ENCODE measurements around the gene LRRC23. TPM values are rescaled to one million over a fixed set of nuclear protein-coding genes. Genes with fewer than 3 reads are reported as not detected.

The LRRC23 gene
- polyA plus RNA-seq, 1 donor from 2014 or later, result 20.5 TPM

DNA sequence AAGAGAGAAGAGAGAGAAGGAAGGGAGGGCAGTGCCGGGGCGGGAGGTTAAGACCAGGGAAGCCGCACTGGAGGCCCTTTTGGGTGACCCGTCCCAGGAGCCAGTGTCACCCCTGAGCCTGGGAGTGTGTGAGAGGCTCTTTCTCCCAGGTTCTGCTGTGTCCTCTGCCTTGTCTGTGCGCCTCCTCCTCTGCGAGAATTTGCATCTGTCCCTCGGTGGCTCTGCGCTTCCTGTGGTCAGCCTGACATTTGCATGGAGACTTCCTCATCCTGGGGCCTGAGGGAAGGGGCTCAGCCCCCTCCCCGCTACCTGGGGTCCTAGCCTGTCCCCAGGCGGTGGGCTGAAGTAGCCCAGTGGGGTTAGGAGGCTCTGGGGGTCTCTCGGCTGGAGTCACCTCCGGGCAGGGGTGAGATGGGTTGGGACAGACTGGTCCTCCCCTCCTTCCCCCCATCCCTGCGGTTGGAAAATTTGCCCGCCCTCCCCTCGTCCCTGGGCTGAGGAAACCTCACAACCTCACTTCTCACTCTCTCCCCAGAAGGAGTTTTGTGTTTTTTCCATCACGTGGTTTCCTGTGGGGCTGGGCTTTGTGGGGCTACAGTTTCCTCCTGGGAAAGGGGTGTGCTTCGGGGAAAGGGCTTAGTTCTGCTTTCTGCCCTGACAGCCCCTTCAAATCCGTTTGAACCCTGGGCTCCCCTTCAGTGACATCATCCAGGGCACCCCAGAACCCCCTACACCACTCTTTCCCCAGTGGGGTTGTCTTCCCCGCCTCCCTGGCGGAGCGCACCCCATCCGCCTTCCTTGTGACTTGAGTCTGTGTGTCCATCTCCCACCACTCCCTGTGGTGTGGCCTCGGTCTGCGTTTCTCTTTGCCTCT, 49.1 kb downstream of the LRRC23 start:
- Histone ChIP-seq H3F3A (ENCODE audit: insufficient read depth, low read length, poor library complexity, severe bottlenecking) (no peaks in the 10 kb centered on the region), H4K20me1 (ENCODE audit: insufficient read depth) (no peaks in the 10 kb centered on the region), H3K27ac (ENCODE audit: low read length) (no peak overlapping the region), H3K79me2 (replicated peaks; ENCODE audit: insufficient read depth, low read length) (no peaks in the 10 kb centered on the region), H3K4me3 (ENCODE audit: low read length) (no peak overlapping the region), H3K36me3 (ENCODE audit: insufficient read depth, low read length) (no peaks in the 10 kb centered on the region), H2AFZ (ENCODE audit: low read depth, low read length) (no peak overlapping the region), H3K4me2 (ENCODE audit: low read length) (no peak overlapping the region), H3K9ac (ENCODE audit: low read length) (no peak overlapping the region), H3K9me2 (ENCODE audit: insufficient read depth, low read length) (no peaks in the 10 kb centered on the region), H3K9me3 (ENCODE audit: low read length) (no peaks in the 10 kb centered on the region), H3K27me3 (ENCODE audit: insufficient read depth, low read depth, low read length) (no peaks in the 10 kb centered on the region)
- TF ChIP-seq, protein P1, sequence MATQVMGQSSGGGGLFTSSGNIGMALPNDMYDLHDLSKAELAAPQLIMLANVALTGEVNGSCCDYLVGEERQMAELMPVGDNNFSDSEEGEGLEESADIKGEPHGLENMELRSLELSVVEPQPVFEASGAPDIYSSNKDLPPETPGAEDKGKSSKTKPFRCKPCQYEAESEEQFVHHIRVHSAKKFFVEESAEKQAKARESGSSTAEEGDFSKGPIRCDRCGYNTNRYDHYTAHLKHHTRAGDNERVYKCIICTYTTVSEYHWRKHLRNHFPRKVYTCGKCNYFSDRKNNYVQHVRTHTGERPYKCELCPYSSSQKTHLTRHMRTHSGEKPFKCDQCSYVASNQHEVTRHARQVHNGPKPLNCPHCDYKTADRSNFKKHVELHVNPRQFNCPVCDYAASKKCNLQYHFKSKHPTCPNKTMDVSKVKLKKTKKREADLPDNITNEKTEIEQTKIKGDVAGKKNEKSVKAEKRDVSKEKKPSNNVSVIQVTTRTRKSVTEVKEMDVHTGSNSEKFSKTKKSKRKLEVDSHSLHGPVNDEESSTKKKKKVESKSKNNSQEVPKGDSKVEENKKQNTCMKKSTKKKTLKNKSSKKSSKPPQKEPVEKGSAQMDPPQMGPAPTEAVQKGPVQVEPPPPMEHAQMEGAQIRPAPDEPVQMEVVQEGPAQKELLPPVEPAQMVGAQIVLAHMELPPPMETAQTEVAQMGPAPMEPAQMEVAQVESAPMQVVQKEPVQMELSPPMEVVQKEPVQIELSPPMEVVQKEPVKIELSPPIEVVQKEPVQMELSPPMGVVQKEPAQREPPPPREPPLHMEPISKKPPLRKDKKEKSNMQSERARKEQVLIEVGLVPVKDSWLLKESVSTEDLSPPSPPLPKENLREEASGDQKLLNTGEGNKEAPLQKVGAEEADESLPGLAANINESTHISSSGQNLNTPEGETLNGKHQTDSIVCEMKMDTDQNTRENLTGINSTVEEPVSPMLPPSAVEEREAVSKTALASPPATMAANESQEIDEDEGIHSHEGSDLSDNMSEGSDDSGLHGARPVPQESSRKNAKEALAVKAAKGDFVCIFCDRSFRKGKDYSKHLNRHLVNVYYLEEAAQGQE (IDR thresholded peaks at IDR 0.05; ENCODE audit: borderline replicate concordance), result no peak
- TF ChIP-seq, protein P2, sequence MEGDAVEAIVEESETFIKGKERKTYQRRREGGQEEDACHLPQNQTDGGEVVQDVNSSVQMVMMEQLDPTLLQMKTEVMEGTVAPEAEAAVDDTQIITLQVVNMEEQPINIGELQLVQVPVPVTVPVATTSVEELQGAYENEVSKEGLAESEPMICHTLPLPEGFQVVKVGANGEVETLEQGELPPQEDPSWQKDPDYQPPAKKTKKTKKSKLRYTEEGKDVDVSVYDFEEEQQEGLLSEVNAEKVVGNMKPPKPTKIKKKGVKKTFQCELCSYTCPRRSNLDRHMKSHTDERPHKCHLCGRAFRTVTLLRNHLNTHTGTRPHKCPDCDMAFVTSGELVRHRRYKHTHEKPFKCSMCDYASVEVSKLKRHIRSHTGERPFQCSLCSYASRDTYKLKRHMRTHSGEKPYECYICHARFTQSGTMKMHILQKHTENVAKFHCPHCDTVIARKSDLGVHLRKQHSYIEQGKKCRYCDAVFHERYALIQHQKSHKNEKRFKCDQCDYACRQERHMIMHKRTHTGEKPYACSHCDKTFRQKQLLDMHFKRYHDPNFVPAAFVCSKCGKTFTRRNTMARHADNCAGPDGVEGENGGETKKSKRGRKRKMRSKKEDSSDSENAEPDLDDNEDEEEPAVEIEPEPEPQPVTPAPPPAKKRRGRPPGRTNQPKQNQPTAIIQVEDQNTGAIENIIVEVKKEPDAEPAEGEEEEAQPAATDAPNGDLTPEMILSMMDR (IDR thresholded peaks at IDR 0.05; ENCODE audit: poor library complexity, severe bottlenecking), result no peak
- no peak for TF ChIP-seq MXI1 (conservative IDR thresholded peaks at IDR 0.05; ENCODE audit: poor library complexity, severe bottlenecking)
- no peak for TF ChIP-seq SMC3 (conservative IDR thresholded peaks at IDR 0.05; ENCODE audit: poor library complexity)
- no peak for TF ChIP-seq EZH2 (IDR thresholded peaks at IDR 0.05; ENCODE audit: borderline replicate concordance, insufficient read depth, low read length, poor library complexity, severe bottlenecking)
- no peak for TF ChIP-seq RAD21 (conservative IDR thresholded peaks at IDR 0.05)
- no peak for TF ChIP-seq POLR2AphosphoS5 (IDR thresholded peaks at IDR 0.05)
- no peak for TF ChIP-seq TAF1 (IDR thresholded peaks at IDR 0.05; ENCODE audit: low read depth)
- TF ChIP-seq EP300 (conservative IDR thresholded peaks at IDR 0.05; ENCODE audit: poor library complexity, severe bottlenecking), result no peak

DNA sequence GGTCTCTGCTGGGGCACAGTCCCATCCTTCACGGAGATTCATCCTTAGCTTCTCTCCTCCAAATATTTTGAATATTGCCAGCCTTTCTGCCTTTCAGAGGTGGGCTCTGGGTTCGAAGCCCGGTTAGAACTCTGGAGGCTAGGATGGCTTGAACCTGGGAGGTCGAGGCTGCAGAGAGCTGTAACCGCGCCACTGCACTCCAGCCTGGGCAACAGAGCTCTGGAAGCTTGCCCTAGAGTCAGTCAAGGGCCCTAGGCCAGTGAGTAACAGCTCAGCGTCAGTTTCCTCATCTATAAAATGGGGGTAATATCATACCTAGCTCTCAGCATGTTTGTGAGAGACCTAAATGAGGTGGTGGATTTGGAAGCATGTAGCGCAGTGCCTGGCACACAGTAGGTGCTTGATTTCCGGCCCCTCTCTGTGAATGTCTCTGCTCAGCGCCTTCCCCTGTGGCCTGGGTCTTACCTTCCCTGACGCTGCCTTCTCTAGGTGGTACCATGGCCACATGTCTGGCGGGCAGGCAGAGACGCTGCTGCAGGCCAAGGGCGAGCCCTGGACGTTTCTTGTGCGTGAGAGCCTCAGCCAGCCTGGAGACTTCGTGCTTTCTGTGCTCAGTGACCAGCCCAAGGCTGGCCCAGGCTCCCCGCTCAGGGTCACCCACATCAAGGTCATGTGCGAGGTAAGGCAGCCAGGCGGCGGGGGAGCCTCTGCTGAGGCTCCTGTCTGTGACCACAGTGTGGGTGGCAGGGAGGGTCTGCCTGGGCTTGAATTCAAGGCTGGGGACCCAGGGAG, 49.9 kb downstream of the LRRC23 start:
- Histone ChIP-seq H3K9me2 (ENCODE audit: insufficient read depth, low read length) (no peaks in the 10 kb centered on the region), H3F3A (ENCODE audit: insufficient read depth, low read length, poor library complexity, severe bottlenecking) (no peaks in the 10 kb centered on the region), H3K27me3 (ENCODE audit: insufficient read depth, low read depth, low read length) (no peaks in the 10 kb centered on the region), H3K4me2 (ENCODE audit: low read length) (no peak overlapping the region), H3K36me3 (ENCODE audit: insufficient read depth, low read length) (no peaks in the 10 kb centered on the region), H3K79me2 (replicated peaks; ENCODE audit: insufficient read depth, low read length) (no peaks in the 10 kb centered on the region), H3K4me3 (ENCODE audit: low read length) (no peak overlapping the region), H2AFZ (ENCODE audit: low read depth, low read length) (no peak overlapping the region), H3K9me3 (ENCODE audit: low read length) (no peaks in the 10 kb centered on the region), H3K9ac (ENCODE audit: low read length) (no peak overlapping the region), H3K27ac (ENCODE audit: low read length) (no peak overlapping the region), H4K20me1 (ENCODE audit: insufficient read depth) (no peaks in the 10 kb centered on the region)
- TF ChIP-seq RAD21 (conservative IDR thresholded peaks at IDR 0.05) (no peak), SMC3 (conservative IDR thresholded peaks at IDR 0.05; ENCODE audit: poor library complexity) (no peak), EZH2 (IDR thresholded peaks at IDR 0.05; ENCODE audit: borderline replicate concordance, insufficient read depth, low read length, poor library complexity, severe bottlenecking) (no peak), MXI1 (conservative IDR thresholded peaks at IDR 0.05; ENCODE audit: poor library complexity, severe bottlenecking) (no peak), EP300 (conservative IDR thresholded peaks at IDR 0.05; ENCODE audit: poor library complexity, severe bottlenecking) (no peak), TAF1 (IDR thresholded peaks at IDR 0.05; ENCODE audit: low read depth) (no peak), POLR2AphosphoS5 (IDR thresholded peaks at IDR 0.05) (no peak)
- TF ChIP-seq, protein P1 (IDR thresholded peaks at IDR 0.05; ENCODE audit: borderline replicate concordance), result no peak
- TF ChIP-seq, protein P2 (IDR thresholded peaks at IDR 0.05; ENCODE audit: poor library complexity, severe bottlenecking), result no peak

All from neural cell (in vitro differentiated cells).